Activated naive CD4-positive, alpha-beta T cell treated with anti-CD3 and anti-CD28 coated beads, Interleukin-2, amount 10 ng/mL, durations not matched to agents 7 days and 5 days (primary cell): ENCODE data around the gene CD248.
A peak's percentile ranks its signal among the peaks of the same experiment; 100 is the strongest.
"Not testable (repeated sequence)": the region's sequence is repeated elsewhere in the genome, so short reads cannot be mapped to it uniquely, and the experiment has no call there.

ENCODE experiments used
- CTCF ChIA-PET: fragments of 350-600 bp; sonication (Branson Sonifier 250); formaldehyde crosslinking; loops from one replicate; lab custom pipeline; 2021; ENCODE audit warnings: antibody characterized with exemption; lab: Charles Lee
- DNase-seq: peaks from one replicate; pipeline ENCODE4 v3.0.0-alpha.2; 2020
- H3K27ac Mint-ChIP-seq: one replicate; pipeline ENCODE4 v1.8.0; 2021; ENCODE audit warnings: mild to moderate bottlenecking, moderate library complexity, mixed read lengths
- H3K27me3 Mint-ChIP-seq: one replicate; pipeline ENCODE4 v1.8.0; 2021; ENCODE audit warnings: mild to moderate bottlenecking, mixed read lengths
- H3K36me3 Mint-ChIP-seq: one replicate; pipeline ENCODE4 v1.8.0; 2021; ENCODE audit warnings: mixed read lengths
- H3K4me1 Mint-ChIP-seq: one replicate; pipeline ENCODE4 v1.8.0; 2021; ENCODE audit warnings: mixed read lengths
- H3K4me3 Mint-ChIP-seq: one replicate; pipeline ENCODE4 v1.8.0; 2021; ENCODE audit warnings: mild to moderate bottlenecking, moderate library complexity, mixed read lengths
- H3K9me3 Mint-ChIP-seq: one replicate; pipeline ENCODE4 v1.8.0; 2021; ENCODE audit warnings: mixed read lengths

Gene CD248

GRCh38 chr11:66316849-66317251 lies at the start of gene CD248:
Gene CD248 (minus strand): TSS chr11:66317044. CDS start chr11:66317027, 17 bp downstream.
- Mint-ChIP-seq H3K27me3 (peaks cover 9% of the 10 kb centered on the region), H3K4me1 (peaks cover 74% of the 10 kb centered on the region), H3K4me3 (peak within 1 kb of the TSS; percentile 68), H3K27ac (peak within 1 kb of the TSS; percentile 98), H3K9me3 (peaks cover 10% of the 10 kb centered on the region), H3K36me3 (peaks cover 22% of the 10 kb centered on the region)
- CTCF ChIA-PET = interaction anchor here (0.9 kb wide), 1 partner anchor 28 kb away, joined by 3 read pairs; the partner anchor contains the start of gene BRMS1
- peak; percentile 46 for DNase-seq

GRCh38 chr11:66365711-66366619 lies 49.1 kb upstream of the CD248 start:
- no peak for DNase-seq
- CTCF ChIA-PET = interaction anchor here (0.7 to 2.9 kb wide), 8 partner anchors 9 to 55 kb away, joined by 3 to 11 read pairs (median 6); partner anchors contain the start of gene B4GAT1
- H3K4me3 Mint-ChIP-seq = no peak overlapping the region
- no peaks in the 10 kb centered on the region for H3K9me3 Mint-ChIP-seq
- no peak overlapping the region for H3K27ac Mint-ChIP-seq
- H3K27me3 Mint-ChIP-seq = no peaks in the 10 kb centered on the region
- no peaks in the 10 kb centered on the region for H3K36me3 Mint-ChIP-seq
- peaks cover 15% of the 10 kb centered on the region for H3K4me1 Mint-ChIP-seq

GRCh38 chr11:66365166-66365565 lies 48.3 kb upstream of the CD248 start:
- H3K36me3 Mint-ChIP-seq = no peaks in the 10 kb centered on the region
- peaks cover 10% of the 10 kb centered on the region for H3K4me1 Mint-ChIP-seq
- no peak for DNase-seq
- no peaks in the 10 kb centered on the region for H3K27me3 Mint-ChIP-seq
- H3K4me3 Mint-ChIP-seq = no peak overlapping the region
- H3K9me3 Mint-ChIP-seq = no peaks in the 10 kb centered on the region
- CTCF ChIA-PET = interaction anchor here (1.4 to 2.9 kb wide), 5 partner anchors 15 to 54 kb away, joined by 4 to 11 read pairs (median 7); no protein-coding TSS in a partner anchor
- no peak overlapping the region for H3K27ac Mint-ChIP-seq

- DNase-seq = peak; percentile 84
- H3K9me3 Mint-ChIP-seq = no peaks in the 10 kb centered on the region
- CTCF ChIA-PET = interaction anchor here (0.6 to 4.9 kb wide), 19 partner anchors 8 to 723 kb away, joined by 3 to 22 read pairs (median 4); partner anchors contain the start of genes B4GAT1, SLC29A2 and YIF1A
Observed at GRCh38 chr11:66363805-66364535, 47.1 kb upstream of the CD248 start.

GRCh38 chr11:66363187-66363601 lies 46.4 kb upstream of the CD248 start:
- no peak overlapping the region for H3K4me3 Mint-ChIP-seq
- H3K27ac Mint-ChIP-seq = no peak overlapping the region
- CTCF ChIA-PET = interaction anchor here (0.6 to 4.9 kb wide), 17 partner anchors 9 to 724 kb away, joined by 3 to 22 read pairs (median 4); partner anchors contain the start of genes B4GAT1, SLC29A2 and YIF1A
- no peaks in the 10 kb centered on the region for H3K27me3 Mint-ChIP-seq
- DNase-seq = no peak
- peaks cover 2% of the 10 kb centered on the region for H3K36me3 Mint-ChIP-seq
- H3K4me1 Mint-ChIP-seq = no peaks in the 10 kb centered on the region
- no peaks in the 10 kb centered on the region for H3K9me3 Mint-ChIP-seq

More at GRCh38 chr11:66363805-66364535, 47.1 kb upstream of the CD248 start:
- peaks cover 3% of the 10 kb centered on the region for H3K4me1 Mint-ChIP-seq
- H3K27me3 Mint-ChIP-seq = no peaks in the 10 kb centered on the region
- no peak overlapping the region for H3K4me3 Mint-ChIP-seq
- no peak overlapping the region for H3K27ac Mint-ChIP-seq
- H3K36me3 Mint-ChIP-seq = no peaks in the 10 kb centered on the region

- Mint-ChIP-seq H3K27me3 (no peaks in the 10 kb centered on the region), H3K27ac (no peak overlapping the region), H3K4me1 (no peaks in the 10 kb centered on the region), H3K9me3 (no peaks in the 10 kb centered on the region), H3K36me3 (peaks cover 2% of the 10 kb centered on the region), H3K4me3 (no peak overlapping the region)
- CTCF ChIA-PET = interaction anchor here (1.0 to 4.9 kb wide), 8 partner anchors 8 to 80 kb away, joined by 3 to 22 read pairs (median 7); partner anchors contain the start of gene B4GAT1
- DNase-seq = no peak
Observed at GRCh38 chr11:66362481-66363147, 45.8 kb upstream of the CD248 start.

GRCh38 chr11:66361502-66361941 lies 44.7 kb upstream of the CD248 start:
- CTCF ChIA-PET = interaction anchor here (1.2 to 4.9 kb wide), 3 partner anchors 16 to 28 kb away, joined by 5 to 22 read pairs (median 6); no protein-coding TSS in a partner anchor
- Mint-ChIP-seq H3K27me3 (no peaks in the 10 kb centered on the region), H3K9me3 (no peaks in the 10 kb centered on the region), H3K4me1 (no peaks in the 10 kb centered on the region), H3K36me3 (peaks cover 2% of the 10 kb centered on the region), H3K27ac (no peak overlapping the region), H3K4me3 (no peak overlapping the region)
- no peak for DNase-seq

GRCh38 chr11:66360406-66361073 lies 43.7 kb upstream of the CD248 start:
- Mint-ChIP-seq H3K4me1 (no peaks in the 10 kb centered on the region), H3K9me3 (no peaks in the 10 kb centered on the region), H3K36me3 (peaks cover 2% of the 10 kb centered on the region), H3K4me3 (no peak overlapping the region), H3K27ac (peak overlapping the region; percentile 38), H3K27me3 (no peaks in the 10 kb centered on the region)
- CTCF ChIA-PET = interaction anchor here (4.9 kb wide), 1 partner anchor 26 kb away, joined by 22 read pairs; no protein-coding TSS in a partner anchor
- DNase-seq = no peak

- no peak overlapping the region for H3K27ac Mint-ChIP-seq
- H3K27me3 Mint-ChIP-seq = no peaks in the 10 kb centered on the region
- H3K9me3 Mint-ChIP-seq = no peaks in the 10 kb centered on the region
- CTCF ChIA-PET = interaction anchor here (4.9 kb wide), 1 partner anchor 27 kb away, joined by 22 read pairs; no protein-coding TSS in a partner anchor
- H3K4me3 Mint-ChIP-seq = no peak overlapping the region
- H3K4me1 Mint-ChIP-seq = no peaks in the 10 kb centered on the region
- no peak for DNase-seq
- H3K36me3 Mint-ChIP-seq = peaks cover 2% of the 10 kb centered on the region
Observed at GRCh38 chr11:66359662-66360087, 42.8 kb upstream of the CD248 start.

GRCh38 chr11:66350560-66351235 lies 33.9 kb upstream of the CD248 start:
- H3K4me3 Mint-ChIP-seq, DNase-seq, H3K27ac Mint-ChIP-seq, H3K27me3 Mint-ChIP-seq, H3K36me3 Mint-ChIP-seq, H3K9me3 Mint-ChIP-seq: not testable (repeated sequence)
- H3K4me1 Mint-ChIP-seq = peaks cover 24% of the 10 kb centered on the region
- CTCF ChIA-PET = interaction anchor here (0.7 to 1.9 kb wide), 2 partner anchors 13 to 35 kb away, joined by 3 to 10 read pairs; no protein-coding TSS in a partner anchor

GRCh38 chr11:66349084-66349386 lies 32.2 kb upstream of the CD248 start:
- Mint-ChIP-seq H3K9me3 (no peaks in the 10 kb centered on the region), H3K27ac (no peak overlapping the region), H3K4me3 (peak overlapping the region; percentile 95), H3K27me3 (peaks cover 7% of the 10 kb centered on the region), H3K36me3 (peaks cover 12% of the 10 kb centered on the region), H3K4me1 (peaks cover 40% of the 10 kb centered on the region)
- CTCF ChIA-PET = interaction anchor here (2.7 kb wide), 1 partner anchor 15 kb away, joined by 8 read pairs; no protein-coding TSS in a partner anchor
- no peak for DNase-seq
